Testis (tissue), 3 donors: ENCODE data around the gene COL15A1. TPM values are rescaled to one million over a fixed set of nuclear protein-coding genes. Genes with fewer than 3 reads are reported as not detected.

Experiments
- DNase-seq: peaks from one replicate; pipeline ENCODE4 v3.0.0-alpha.2; 2019
- H3K27ac ChIP-seq, 2 donors: fragments of 200-600 bp; sonication (generic); one replicate each; pipeline ENCODE4 v1.5.1; 2019
- H3K27me3 ChIP-seq: fragments of 200-600 bp; sonication (generic); one replicate; pipeline ENCODE4 v1.5.1; 2019
- H3K36me3 ChIP-seq: fragments of 200-600 bp; sonication (generic); one replicate; pipeline ENCODE4 v1.5.1; 2017; ENCODE audit warnings: low read depth; ENCODE audit errors: missing control alignments
- H3K4me1 ChIP-seq: fragments of 200-600 bp; sonication (generic); one replicate; pipeline ENCODE4 v1.5.1; 2019
- H3K4me3 ChIP-seq, 2 donors: fragments of 200-600 bp; sonication (generic); one replicate each; pipeline ENCODE4 v1.5.1; 2017 to 2019
- H3K9me3 ChIP-seq: fragments of 200-600 bp; sonication (generic); one replicate; pipeline ENCODE4 v1.5.1; 2017
- POLR2A ChIP-seq: fragments of 450-650 bp; IDR thresholded peaks from one replicate; pipeline ENCODE4 v1.6.1; 2017; ENCODE audit warnings: antibody characterized with exemption, mild to moderate bottlenecking, moderate library complexity
- WGBS, 2 donors: methylation state at CpG; one replicate each; pipeline ENCODE4 v1.1.5; 2018; 5-methylcytosine and 5-hydroxymethylcytosine counted together
- intact Hi-C: fragments of 100-400 bp; cut with DNase I; formaldehyde crosslinking; loops from one replicate; pipeline ENCODE4 v1.15.1; 2023; ENCODE audit warnings: low total_unique reads
- polyA plus RNA-seq: library from polyadenylated mRNA; stranded (reverse); fragments of 350-450 nt; fragmentation: Illumina TruSeq; extraction: RNeasy Lipid Tissue Mini Kit (QIAGEN cat#74804); gene quantifications from one replicate; pipeline ENCODE4 v1.2.3, GENCODE V29; 2014; ENCODE audit warnings: low read depth, low replicate concordance; ENCODE audit not compliant: insufficient read depth
- total RNA-seq, 2 donors: library from RNA; depleted of rRNA; stranded (reverse); fragments of >200 nt; gene quantifications; one replicate each; pipeline ENCODE4 v1.2.3, GENCODE V29; 2016
- TF ChIP-seq, protein P1 (sequence below), 3 experiments: fragments of 450-650 bp in 2 of 3; fragments of 200-600 bp in 1 of 3; sonication (generic) in 1 of 3; IDR thresholded peaks; one replicate each; pipeline ENCODE4 v1.5.1; 2016 to 2019; ENCODE audit warnings: antibody characterized with exemption in 3 of 3, mild to moderate bottlenecking in 2 of 3, moderate library complexity in 1 of 3

Gene COL15A1
- total and polyA plus RNA-seq, 3 donors from 2014 or later = 37.2 to 55.5 (median 49.4) TPM

DNA sequence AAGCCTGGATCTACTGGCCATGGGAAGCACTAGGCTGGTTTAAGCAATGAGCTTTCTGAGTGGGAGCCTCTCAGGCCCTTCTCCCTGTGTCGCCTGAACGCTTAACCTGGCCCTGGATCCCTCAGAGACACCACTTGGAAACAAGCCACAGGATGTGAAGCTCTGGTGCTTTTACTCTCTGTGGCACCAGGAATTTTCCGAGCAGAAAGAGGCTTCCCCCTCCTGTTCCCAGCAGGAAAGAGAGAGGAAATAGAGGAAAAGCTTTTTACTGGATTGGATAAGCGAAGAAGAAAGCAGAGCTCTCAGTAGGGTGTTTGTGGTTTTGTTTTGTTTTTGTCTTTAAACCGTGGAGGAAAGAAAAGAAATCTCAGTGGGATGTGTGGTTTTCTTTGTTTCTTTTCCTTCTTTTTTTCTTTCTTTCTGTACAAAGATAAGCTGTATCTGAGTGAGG lies 34.5 kb downstream of the COL15A1 start:
- no peaks in the 10 kb centered on the region for H3K36me3 ChIP-seq
- no peak overlapping the region for H3K4me3 ChIP-seq
- H3K9me3 ChIP-seq = no peaks in the 10 kb centered on the region
- WGBS, 2 donors = 40 to 47% methylated on average over 5 of the region's 5 CpGs
- TF ChIP-seq POLR2A = no peak
- TF ChIP-seq, protein P1, sequence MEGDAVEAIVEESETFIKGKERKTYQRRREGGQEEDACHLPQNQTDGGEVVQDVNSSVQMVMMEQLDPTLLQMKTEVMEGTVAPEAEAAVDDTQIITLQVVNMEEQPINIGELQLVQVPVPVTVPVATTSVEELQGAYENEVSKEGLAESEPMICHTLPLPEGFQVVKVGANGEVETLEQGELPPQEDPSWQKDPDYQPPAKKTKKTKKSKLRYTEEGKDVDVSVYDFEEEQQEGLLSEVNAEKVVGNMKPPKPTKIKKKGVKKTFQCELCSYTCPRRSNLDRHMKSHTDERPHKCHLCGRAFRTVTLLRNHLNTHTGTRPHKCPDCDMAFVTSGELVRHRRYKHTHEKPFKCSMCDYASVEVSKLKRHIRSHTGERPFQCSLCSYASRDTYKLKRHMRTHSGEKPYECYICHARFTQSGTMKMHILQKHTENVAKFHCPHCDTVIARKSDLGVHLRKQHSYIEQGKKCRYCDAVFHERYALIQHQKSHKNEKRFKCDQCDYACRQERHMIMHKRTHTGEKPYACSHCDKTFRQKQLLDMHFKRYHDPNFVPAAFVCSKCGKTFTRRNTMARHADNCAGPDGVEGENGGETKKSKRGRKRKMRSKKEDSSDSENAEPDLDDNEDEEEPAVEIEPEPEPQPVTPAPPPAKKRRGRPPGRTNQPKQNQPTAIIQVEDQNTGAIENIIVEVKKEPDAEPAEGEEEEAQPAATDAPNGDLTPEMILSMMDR (IDR thresholded peaks at IDR 0.05) = no peak
- intact Hi-C loops = loop anchor here (5.0 kb wide), 1 partner anchor 111 kb away; no protein-coding TSS in a partner anchor
- peaks cover 51% of the 10 kb centered on the region for H3K4me1 ChIP-seq
- no peaks in the 10 kb centered on the region for H3K27me3 ChIP-seq
- DNase-seq = no peak
- peak overlapping the region; percentile 13 to 32 for H3K27ac ChIP-seq

DNA sequence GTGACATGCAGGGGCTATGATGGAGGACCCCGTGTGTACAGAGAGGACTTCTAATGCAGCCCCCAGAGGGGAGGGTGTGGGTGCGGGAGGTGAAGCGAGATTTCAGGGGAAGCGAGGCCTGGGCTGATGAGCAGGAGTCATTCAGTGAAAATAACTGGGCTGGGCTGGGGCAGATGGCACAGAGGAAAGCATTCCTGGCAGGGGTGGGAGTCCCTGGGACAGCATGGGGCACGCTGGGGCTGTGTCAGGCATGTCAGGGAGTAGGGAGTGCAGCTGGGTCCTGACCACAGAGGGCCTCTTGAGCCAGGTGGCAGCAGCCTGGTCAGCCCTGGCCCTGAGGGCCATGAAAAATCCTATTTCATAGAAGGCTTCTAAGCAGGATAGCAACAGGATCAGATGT lies 36.6 kb downstream of the COL15A1 start:
- Histone ChIP-seq H3K4me3 (no peak overlapping the region), H3K9me3 (no peaks in the 10 kb centered on the region), H3K36me3 (no peaks in the 10 kb centered on the region), H3K27me3 (no peaks in the 10 kb centered on the region), H3K4me1 (peaks cover 32% of the 10 kb centered on the region), H3K27ac (no peak overlapping the region)
- no peak for TF ChIP-seq POLR2A
- TF ChIP-seq, protein P1 (IDR thresholded peaks at IDR 0.05) = no peak
- 79 to 91% methylated on average over 5 of the region's 5 CpGs for WGBS, 2 donors
- DNase-seq = no peak
- intact Hi-C loops = no loop called here

DNA sequence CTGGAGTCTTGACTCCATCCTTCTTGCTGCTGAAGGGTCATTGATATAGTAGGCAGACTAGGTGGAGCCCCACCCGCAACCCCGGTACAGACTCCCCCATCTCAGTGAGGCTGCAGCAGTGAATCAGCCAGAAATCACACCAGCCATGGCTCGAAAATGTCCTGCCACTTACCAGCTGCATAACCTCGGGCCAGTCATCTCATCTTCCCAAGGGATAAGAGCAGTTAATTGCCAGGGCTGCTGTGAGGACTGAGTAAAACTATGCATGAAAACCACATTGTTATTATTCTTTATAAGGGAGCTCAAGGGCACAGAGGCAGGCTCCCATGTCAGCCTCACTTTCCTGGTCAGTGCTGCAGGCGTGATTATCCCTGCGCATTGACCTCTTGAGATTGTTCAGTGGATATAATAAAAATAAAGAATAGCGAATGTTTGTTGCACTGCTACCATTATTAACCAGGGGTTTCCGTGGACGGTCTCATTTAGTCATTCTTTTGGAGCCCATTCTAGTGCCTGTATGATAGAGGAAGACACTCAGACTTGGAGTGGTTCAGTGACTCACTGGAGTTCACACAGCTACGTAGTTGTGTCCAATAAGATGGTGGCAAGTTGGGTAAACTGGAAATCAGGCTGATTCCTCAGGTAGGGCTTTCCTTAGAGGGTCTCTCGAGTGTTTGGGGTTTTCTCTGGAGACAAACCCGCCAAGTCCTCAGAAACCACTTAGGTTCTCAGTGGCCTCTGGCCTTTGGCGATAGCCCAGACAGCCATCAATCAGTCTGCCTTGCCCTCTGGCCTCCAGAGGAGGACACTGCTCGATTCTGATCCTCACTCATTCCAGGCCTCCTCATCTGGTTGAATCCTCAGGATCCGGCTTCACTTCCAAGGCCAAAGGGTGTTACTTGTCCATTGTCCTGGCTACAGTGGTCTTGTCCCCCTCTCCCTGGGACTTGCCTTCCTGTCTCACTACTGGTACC lies 39.9 kb downstream of the COL15A1 start:
- no peaks in the 10 kb centered on the region for H3K36me3 ChIP-seq
- no peaks in the 10 kb centered on the region for H3K27me3 ChIP-seq
- intact Hi-C loops = no loop called here
- no peak for TF ChIP-seq POLR2A
- TF ChIP-seq, protein P1 (IDR thresholded peaks at IDR 0.05) = no peak
- no peaks in the 10 kb centered on the region for H3K9me3 ChIP-seq
- WGBS, 2 donors = 69 to 74% methylated on average over 14 to 15 of the region's 15 CpGs
- DNase-seq = no peak
- H3K4me1 ChIP-seq = peaks cover 20% of the 10 kb centered on the region
- H3K4me3 ChIP-seq = no peak overlapping the region
- no peak overlapping the region for H3K27ac ChIP-seq

DNA sequence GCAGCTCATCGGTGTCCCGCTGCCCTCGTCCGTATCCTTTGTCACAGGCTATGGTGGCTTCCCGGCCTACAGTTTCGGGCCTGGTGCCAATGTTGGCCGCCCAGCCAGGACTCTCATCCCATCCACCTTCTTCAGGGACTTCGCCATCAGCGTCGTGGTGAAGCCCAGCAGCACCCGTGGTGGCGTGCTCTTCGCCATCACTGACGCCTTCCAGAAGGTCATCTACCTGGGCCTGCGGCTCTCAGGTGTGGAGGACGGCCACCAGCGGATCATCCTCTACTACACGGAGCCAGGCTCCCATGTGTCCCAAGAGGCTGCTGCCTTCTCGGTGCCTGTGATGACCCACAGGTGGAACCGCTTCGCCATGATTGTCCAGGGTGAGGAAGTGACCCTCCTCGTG lies 41.9 kb downstream of the COL15A1 start:
- Histone ChIP-seq H3K9me3 (no peaks in the 10 kb centered on the region), H3K36me3 (no peaks in the 10 kb centered on the region), H3K27me3 (no peaks in the 10 kb centered on the region), H3K4me1 (peaks cover 18% of the 10 kb centered on the region), H3K27ac (no peak overlapping the region), H3K4me3 (no peak overlapping the region)
- no peak for DNase-seq
- WGBS, 2 donors = 82 to 85% methylated on average over 17 to 22 of the region's 22 CpGs
- TF ChIP-seq POLR2A = no peak
- TF ChIP-seq, protein P1 (IDR thresholded peaks at IDR 0.05) = no peak
- intact Hi-C loops = no loop called here
